ENCODE data around the gene YLPM1.

Gene YLPM1, protein sequence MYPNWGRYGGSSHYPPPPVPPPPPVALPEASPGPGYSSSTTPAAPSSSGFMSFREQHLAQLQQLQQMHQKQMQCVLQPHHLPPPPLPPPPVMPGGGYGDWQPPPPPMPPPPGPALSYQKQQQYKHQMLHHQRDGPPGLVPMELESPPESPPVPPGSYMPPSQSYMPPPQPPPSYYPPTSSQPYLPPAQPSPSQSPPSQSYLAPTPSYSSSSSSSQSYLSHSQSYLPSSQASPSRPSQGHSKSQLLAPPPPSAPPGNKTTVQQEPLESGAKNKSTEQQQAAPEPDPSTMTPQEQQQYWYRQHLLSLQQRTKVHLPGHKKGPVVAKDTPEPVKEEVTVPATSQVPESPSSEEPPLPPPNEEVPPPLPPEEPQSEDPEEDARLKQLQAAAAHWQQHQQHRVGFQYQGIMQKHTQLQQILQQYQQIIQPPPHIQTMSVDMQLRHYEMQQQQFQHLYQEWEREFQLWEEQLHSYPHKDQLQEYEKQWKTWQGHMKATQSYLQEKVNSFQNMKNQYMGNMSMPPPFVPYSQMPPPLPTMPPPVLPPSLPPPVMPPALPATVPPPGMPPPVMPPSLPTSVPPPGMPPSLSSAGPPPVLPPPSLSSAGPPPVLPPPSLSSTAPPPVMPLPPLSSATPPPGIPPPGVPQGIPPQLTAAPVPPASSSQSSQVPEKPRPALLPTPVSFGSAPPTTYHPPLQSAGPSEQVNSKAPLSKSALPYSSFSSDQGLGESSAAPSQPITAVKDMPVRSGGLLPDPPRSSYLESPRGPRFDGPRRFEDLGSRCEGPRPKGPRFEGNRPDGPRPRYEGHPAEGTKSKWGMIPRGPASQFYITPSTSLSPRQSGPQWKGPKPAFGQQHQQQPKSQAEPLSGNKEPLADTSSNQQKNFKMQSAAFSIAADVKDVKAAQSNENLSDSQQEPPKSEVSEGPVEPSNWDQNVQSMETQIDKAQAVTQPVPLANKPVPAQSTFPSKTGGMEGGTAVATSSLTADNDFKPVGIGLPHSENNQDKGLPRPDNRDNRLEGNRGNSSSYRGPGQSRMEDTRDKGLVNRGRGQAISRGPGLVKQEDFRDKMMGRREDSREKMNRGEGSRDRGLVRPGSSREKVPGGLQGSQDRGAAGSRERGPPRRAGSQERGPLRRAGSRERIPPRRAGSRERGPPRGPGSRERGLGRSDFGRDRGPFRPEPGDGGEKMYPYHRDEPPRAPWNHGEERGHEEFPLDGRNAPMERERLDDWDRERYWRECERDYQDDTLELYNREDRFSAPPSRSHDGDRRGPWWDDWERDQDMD (N-terminal part only)
- total RNA-seq = 78.2 to 132 (median 111) reads per million in 3 donors

DNA sequence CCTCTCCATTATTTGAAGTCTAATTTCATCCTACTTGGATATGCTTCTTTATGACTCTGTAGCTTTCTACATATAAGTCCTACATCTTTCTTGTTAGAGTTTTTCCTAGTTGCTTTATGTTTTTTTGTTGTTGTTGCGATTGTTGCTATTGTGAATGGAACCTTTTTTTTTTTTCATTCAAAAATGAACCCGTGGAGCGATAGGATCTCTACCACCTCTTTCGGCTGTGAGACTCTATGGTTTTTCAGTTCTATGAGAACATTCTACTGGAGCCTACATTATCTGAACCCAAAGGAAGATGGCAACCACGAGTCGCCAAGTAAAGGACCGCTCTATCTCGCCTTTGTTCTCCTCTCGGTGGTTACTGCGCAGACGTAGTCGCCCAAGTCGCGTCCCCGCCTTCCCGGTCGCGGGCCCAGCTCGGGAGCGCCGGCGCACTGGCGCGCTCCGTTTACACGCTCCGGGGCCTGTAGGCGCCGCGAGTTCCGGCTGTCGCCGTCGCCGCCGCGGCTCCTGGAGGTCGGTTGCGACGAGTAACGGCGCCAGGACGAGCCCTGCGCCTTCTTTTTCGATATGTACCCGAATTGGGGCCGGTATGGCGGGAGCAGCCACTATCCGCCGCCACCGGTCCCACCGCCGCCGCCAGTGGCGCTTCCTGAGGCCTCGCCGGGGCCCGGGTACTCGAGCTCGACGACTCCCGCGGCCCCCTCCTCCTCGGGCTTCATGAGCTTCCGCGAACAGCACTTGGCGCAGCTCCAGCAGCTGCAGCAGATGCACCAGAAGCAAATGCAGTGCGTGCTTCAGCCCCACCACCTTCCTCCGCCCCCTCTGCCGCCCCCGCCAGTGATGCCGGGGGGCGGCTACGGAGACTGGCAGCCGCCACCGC lies at the start of gene YLPM1:
YLPM1 (plus strand) TSS at position 400 of the 886 bp plus-strand sequence; CDS start at position 574, 174 bp downstream.
- Histone ChIP-seq H3K36me3 (ENCODE audit: control insufficient read depth, insufficient read depth, low read length) (no peaks in the 10 kb centered on the region), H3K27ac (ENCODE audit: insufficient read depth, low read length, poor library complexity, severe bottlenecking) (peak within 1 kb of the TSS; percentile 94), H3K9me3 (ENCODE audit: control insufficient read depth, low read length) (no peaks in the 10 kb centered on the region), H3K4me1 (ENCODE audit: control insufficient read depth, insufficient read depth, low read length, poor library complexity, severe bottlenecking) (peaks cover 13% of the 10 kb centered on the region), H3K4me3 (ENCODE audit: insufficient read depth, low read depth, low read length, poor library complexity, severe bottlenecking) (peak within 1 kb of the TSS; percentile 87), H3K27me3 (replicated peaks; ENCODE audit: control insufficient read depth, insufficient read depth, low read length, poor library complexity, severe bottlenecking) (no peaks in the 10 kb centered on the region)
- DNase-seq = peak; percentile 85 to 89 (median 89)

DNA sequence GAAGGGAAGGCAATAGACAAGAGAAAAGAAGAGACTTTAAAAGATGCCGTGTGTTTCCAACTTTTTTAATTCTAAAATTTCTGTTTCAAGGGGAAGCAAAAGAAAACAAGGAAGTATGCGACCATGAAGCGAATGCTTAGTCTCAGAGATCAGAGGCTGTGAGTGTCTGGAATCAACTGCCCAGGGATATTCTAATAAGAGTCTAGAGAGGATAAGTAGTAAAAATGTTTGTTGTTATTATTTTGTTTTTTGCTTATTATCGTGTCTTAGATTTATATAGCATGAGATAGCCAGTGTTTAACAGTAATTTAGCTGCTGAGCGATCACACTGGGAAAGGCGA lies 49.8 kb upstream of the YLPM1 start:
- H3K36me3 ChIP-seq (ENCODE audit: control insufficient read depth, insufficient read depth, low read length) = peaks cover 26% of the 10 kb centered on the region
- peak overlapping the region; percentile 71 for H3K4me3 ChIP-seq (ENCODE audit: insufficient read depth, low read depth, low read length, poor library complexity, severe bottlenecking)
- peak overlapping the region; percentile 80 for H3K27ac ChIP-seq (ENCODE audit: insufficient read depth, low read length, poor library complexity, severe bottlenecking)
- peaks cover 13% of the 10 kb centered on the region for H3K4me1 ChIP-seq (ENCODE audit: control insufficient read depth, insufficient read depth, low read length, poor library complexity, severe bottlenecking)
- no peaks in the 10 kb centered on the region for H3K27me3 ChIP-seq (replicated peaks; ENCODE audit: control insufficient read depth, insufficient read depth, low read length, poor library complexity, severe bottlenecking)
- no peak for DNase-seq
- H3K9me3 ChIP-seq (ENCODE audit: control insufficient read depth, low read length) = no peaks in the 10 kb centered on the region

DNA sequence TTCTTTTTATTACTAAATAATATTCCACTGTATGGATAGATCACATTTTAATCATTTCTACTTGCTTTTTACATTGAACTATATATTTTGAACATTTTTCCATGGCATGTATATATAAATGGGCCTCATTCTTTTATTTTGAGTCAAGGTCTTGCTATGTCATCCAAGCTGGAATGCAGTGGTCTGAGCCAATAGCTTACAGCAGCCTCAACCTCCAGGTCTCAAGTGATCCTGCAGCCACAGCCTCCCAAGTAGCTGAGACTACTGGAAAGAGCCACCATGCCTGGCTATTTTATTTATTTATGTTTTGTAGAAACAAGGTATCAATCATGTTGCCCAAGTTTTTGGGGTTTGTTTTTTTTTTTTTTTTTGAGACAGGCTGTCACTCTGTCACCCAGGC lies 42.6 kb upstream of the YLPM1 start:
- peaks cover 39% of the 10 kb centered on the region for H3K36me3 ChIP-seq (ENCODE audit: control insufficient read depth, insufficient read depth, low read length)
- no peak for DNase-seq

DNA sequence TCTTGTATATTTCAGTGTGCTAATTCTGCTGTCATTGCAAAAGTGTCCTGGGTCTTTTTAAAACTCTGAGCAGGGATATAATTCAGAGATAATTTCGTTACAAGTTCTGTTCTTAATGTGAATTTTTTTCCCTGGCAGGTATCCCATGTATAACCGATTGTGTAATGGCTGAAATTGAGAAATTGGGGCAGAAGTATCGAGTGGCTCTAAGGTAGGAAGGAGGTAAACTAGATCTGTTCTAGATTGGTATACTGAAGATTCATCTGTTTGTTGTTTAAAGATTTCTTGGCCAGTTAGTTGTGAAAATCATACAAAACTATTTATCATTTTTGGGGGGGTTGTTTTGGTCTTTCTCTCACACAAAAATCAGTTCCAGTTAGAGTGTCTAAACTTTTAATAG lies 40.0 kb upstream of the YLPM1 start:
- H3K4me3 ChIP-seq (ENCODE audit: insufficient read depth, low read depth, low read length, poor library complexity, severe bottlenecking) = no peak overlapping the region
- no peaks in the 10 kb centered on the region for H3K9me3 ChIP-seq (ENCODE audit: control insufficient read depth, low read length)
- H3K27me3 ChIP-seq (replicated peaks; ENCODE audit: control insufficient read depth, insufficient read depth, low read length, poor library complexity, severe bottlenecking) = no peaks in the 10 kb centered on the region
- no peak for DNase-seq
- H3K36me3 ChIP-seq (ENCODE audit: control insufficient read depth, insufficient read depth, low read length) = peaks cover 18% of the 10 kb centered on the region
- no peak overlapping the region for H3K27ac ChIP-seq (ENCODE audit: insufficient read depth, low read length, poor library complexity, severe bottlenecking)
- no peaks in the 10 kb centered on the region for H3K4me1 ChIP-seq (ENCODE audit: control insufficient read depth, insufficient read depth, low read length, poor library complexity, severe bottlenecking)

More for the DNA sequence above, 42.6 kb upstream of the YLPM1 start:
- Histone ChIP-seq H3K4me3 (ENCODE audit: insufficient read depth, low read depth, low read length, poor library complexity, severe bottlenecking) (no peak overlapping the region), H3K27me3 (replicated peaks; ENCODE audit: control insufficient read depth, insufficient read depth, low read length, poor library complexity, severe bottlenecking) (no peaks in the 10 kb centered on the region), H3K27ac (ENCODE audit: insufficient read depth, low read length, poor library complexity, severe bottlenecking) (no peak overlapping the region), H3K9me3 (ENCODE audit: control insufficient read depth, low read length) (no peaks in the 10 kb centered on the region), H3K4me1 (ENCODE audit: control insufficient read depth, insufficient read depth, low read length, poor library complexity, severe bottlenecking) (no peaks in the 10 kb centered on the region)

DNA sequence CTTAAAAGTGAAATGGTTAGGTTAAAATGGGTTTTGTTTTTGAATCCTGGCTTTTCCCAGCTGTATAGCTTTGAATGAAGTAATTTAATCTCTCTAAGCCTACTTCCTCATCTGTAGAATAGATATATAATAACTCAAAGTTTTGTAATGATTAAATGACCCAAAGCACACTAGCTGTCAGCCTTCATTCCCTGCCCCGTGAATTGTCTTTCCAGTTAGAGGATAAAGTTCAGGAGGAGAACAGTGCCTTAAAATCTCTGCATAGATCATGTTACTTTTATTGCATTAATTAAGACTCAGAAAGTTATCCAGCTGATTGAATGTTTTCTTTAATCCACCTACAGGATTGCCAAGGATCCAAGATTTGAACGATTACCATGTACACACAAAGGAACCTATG lies 30.7 kb upstream of the YLPM1 start:
- Histone ChIP-seq H3K36me3 (ENCODE audit: control insufficient read depth, insufficient read depth, low read length) (peaks cover 44% of the 10 kb centered on the region), H3K27ac (ENCODE audit: insufficient read depth, low read length, poor library complexity, severe bottlenecking) (no peak overlapping the region), H3K4me1 (ENCODE audit: control insufficient read depth, insufficient read depth, low read length, poor library complexity, severe bottlenecking) (no peaks in the 10 kb centered on the region), H3K4me3 (ENCODE audit: insufficient read depth, low read depth, low read length, poor library complexity, severe bottlenecking) (no peak overlapping the region), H3K27me3 (replicated peaks; ENCODE audit: control insufficient read depth, insufficient read depth, low read length, poor library complexity, severe bottlenecking) (no peaks in the 10 kb centered on the region), H3K9me3 (ENCODE audit: control insufficient read depth, low read length) (no peaks in the 10 kb centered on the region)
- no peak for DNase-seq

DNA sequence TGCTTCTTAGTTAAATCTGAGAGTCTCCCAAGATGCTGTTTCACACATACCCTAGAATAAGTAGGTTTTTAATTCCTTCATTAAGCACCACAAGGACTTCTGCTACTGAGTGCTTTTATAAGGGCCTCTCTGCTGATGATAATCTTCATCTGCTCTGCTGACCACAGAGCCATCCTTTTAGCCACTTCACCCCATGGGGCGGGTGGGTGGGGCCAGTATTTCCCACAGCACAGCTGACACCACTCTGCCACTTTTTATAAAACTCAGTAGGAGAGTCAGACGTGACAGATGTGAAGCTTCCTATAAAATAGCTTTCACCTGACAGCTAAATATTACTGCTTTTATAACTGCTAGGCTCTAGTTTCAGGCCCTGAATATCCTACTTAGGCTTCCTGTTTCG lies 29.9 kb upstream of the YLPM1 start:
- DNase-seq = no peak
- peaks cover 45% of the 10 kb centered on the region for H3K36me3 ChIP-seq (ENCODE audit: control insufficient read depth, insufficient read depth, low read length)
- no peak overlapping the region for H3K27ac ChIP-seq (ENCODE audit: insufficient read depth, low read length, poor library complexity, severe bottlenecking)
- no peak overlapping the region for H3K4me3 ChIP-seq (ENCODE audit: insufficient read depth, low read depth, low read length, poor library complexity, severe bottlenecking)
- no peaks in the 10 kb centered on the region for H3K9me3 ChIP-seq (ENCODE audit: control insufficient read depth, low read length)
- no peaks in the 10 kb centered on the region for H3K27me3 ChIP-seq (replicated peaks; ENCODE audit: control insufficient read depth, insufficient read depth, low read length, poor library complexity, severe bottlenecking)
- no peaks in the 10 kb centered on the region for H3K4me1 ChIP-seq (ENCODE audit: control insufficient read depth, insufficient read depth, low read length, poor library complexity, severe bottlenecking)

DNA sequence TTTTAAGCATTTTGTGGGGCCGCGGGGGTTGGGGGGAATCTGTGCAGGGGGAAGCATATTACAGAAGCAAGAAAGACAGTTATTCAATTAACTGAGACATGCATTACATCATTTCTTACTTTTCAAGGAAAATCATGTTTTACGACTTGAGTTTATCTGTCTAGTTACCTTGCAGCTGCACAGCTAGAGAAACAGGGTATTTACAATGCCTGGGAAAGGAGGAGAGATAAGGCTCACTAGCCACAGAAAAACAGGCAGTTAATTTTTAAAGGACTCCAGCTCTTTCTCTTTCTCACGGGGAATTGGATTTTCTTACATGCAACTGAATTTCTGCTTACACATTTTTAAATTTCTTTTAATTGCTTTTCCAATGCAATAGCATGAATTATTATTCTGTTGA lies 28.0 kb upstream of the YLPM1 start:
- no peaks in the 10 kb centered on the region for H3K9me3 ChIP-seq (ENCODE audit: control insufficient read depth, low read length)
- no peaks in the 10 kb centered on the region for H3K27me3 ChIP-seq (replicated peaks; ENCODE audit: control insufficient read depth, insufficient read depth, low read length, poor library complexity, severe bottlenecking)
- H3K4me1 ChIP-seq (ENCODE audit: control insufficient read depth, insufficient read depth, low read length, poor library complexity, severe bottlenecking) = no peaks in the 10 kb centered on the region
- DNase-seq = no peak
- peaks cover 45% of the 10 kb centered on the region for H3K36me3 ChIP-seq (ENCODE audit: control insufficient read depth, insufficient read depth, low read length)
- H3K27ac ChIP-seq (ENCODE audit: insufficient read depth, low read length, poor library complexity, severe bottlenecking) = no peak overlapping the region
- H3K4me3 ChIP-seq (ENCODE audit: insufficient read depth, low read depth, low read length, poor library complexity, severe bottlenecking) = no peak overlapping the region

DNA sequence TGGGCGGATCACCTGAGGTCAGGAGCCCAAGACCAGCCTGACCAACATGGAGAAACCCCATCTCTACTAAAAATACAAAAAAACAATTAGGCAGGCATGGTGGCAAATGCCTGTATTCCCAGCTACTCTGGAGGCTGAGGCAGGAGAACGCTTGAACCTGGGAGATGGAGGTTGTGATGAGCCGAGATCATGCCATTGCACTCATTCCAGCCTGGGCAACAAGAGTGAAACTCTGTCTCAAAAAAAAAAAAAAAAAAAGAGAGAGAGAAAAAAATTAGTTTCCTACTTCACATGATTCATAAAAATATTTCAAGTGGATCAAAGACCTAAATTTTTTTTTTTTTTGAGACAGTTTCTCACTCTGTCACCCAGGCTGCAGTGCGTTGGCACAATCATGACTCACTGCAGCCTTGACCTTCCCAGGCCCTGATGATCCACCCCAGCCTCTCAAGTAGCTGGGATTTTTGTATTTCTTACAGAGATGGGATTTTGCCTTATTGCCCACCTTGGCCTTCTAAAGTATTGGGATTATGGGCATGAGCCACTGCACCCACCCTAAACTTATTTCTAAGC lies 25.3 kb upstream of the YLPM1 start:
- no peak overlapping the region for H3K27ac ChIP-seq (ENCODE audit: insufficient read depth, low read length, poor library complexity, severe bottlenecking)
- peaks cover 33% of the 10 kb centered on the region for H3K36me3 ChIP-seq (ENCODE audit: control insufficient read depth, insufficient read depth, low read length)
- H3K4me1 ChIP-seq (ENCODE audit: control insufficient read depth, insufficient read depth, low read length, poor library complexity, severe bottlenecking) = no peaks in the 10 kb centered on the region
- no peak overlapping the region for H3K4me3 ChIP-seq (ENCODE audit: insufficient read depth, low read depth, low read length, poor library complexity, severe bottlenecking)
- DNase-seq = no peak
- no peaks in the 10 kb centered on the region for H3K27me3 ChIP-seq (replicated peaks; ENCODE audit: control insufficient read depth, insufficient read depth, low read length, poor library complexity, severe bottlenecking)
- H3K9me3 ChIP-seq (ENCODE audit: control insufficient read depth, low read length) = no peaks in the 10 kb centered on the region
